ENCODE results near the gene RCOR1. TPM values are rescaled to one million over a fixed set of nuclear protein-coding genes. Genes with fewer than 3 reads are reported as not detected.
A peak's percentile ranks its signal among the peaks of the same experiment; 100 is the strongest.

Gene RCOR1
- total RNA-seq, 1 donor from 2014 or later = 19.7 TPM

GRCh38 chr14:102601378-102601925, 9.0 kb downstream of the RCOR1 start:
- TF ChIP-seq CTCF (IDR thresholded peaks at IDR 0.05; ENCODE audit: insufficient read depth, low read length, severe bottlenecking) = no peak
- Histone ChIP-seq H3K4me3 (ENCODE audit: low read depth, low read length) (no peak overlapping the region), H3K36me3 (ENCODE audit: control insufficient read depth, insufficient read depth, low read length) (peaks cover 1% of the 10 kb centered on the region), H3K27me3 (ENCODE audit: control insufficient read depth, insufficient read depth, low read length) (no peaks in the 10 kb centered on the region)
- DNase-seq (ENCODE audit: low read depth) (no peak), FAIRE-seq (no peak)

- no peak for DNase-seq (ENCODE audit: low read depth)
- Histone ChIP-seq H3K27me3 (ENCODE audit: control insufficient read depth, insufficient read depth, low read length) (no peaks in the 10 kb centered on the region), H3K4me3 (ENCODE audit: low read depth, low read length) (no peak overlapping the region), H3K36me3 (ENCODE audit: control insufficient read depth, insufficient read depth, low read length) (peaks cover 1% of the 10 kb centered on the region)
- no peak for FAIRE-seq
- no peak for TF ChIP-seq CTCF (IDR thresholded peaks at IDR 0.05; ENCODE audit: insufficient read depth, low read length, severe bottlenecking)
These were observed 10.2 kb downstream of the RCOR1 start for GRCh38 chr14:102602421-102603292.

- DNase-seq (ENCODE audit: low read depth) (no peak), FAIRE-seq (no peak)
- TF ChIP-seq CTCF (IDR thresholded peaks at IDR 0.05; ENCODE audit: insufficient read depth, low read length, severe bottlenecking) = no peak
- Histone ChIP-seq H3K4me3 (ENCODE audit: low read depth, low read length) (no peak overlapping the region), H3K36me3 (ENCODE audit: control insufficient read depth, insufficient read depth, low read length) (peaks cover 1% of the 10 kb centered on the region), H3K27me3 (ENCODE audit: control insufficient read depth, insufficient read depth, low read length) (no peaks in the 10 kb centered on the region)
These were observed 11.0 kb downstream of the RCOR1 start for GRCh38 chr14:102603293-102603907.

GRCh38 chr14:102604183-102604582, 11.7 kb downstream of the RCOR1 start:
- no peak overlapping the region for H3K4me3 ChIP-seq (ENCODE audit: low read depth, low read length)
- FAIRE-seq = no peak
- H3K36me3 ChIP-seq (ENCODE audit: control insufficient read depth, insufficient read depth, low read length) = peaks cover 1% of the 10 kb centered on the region
- no peaks in the 10 kb centered on the region for H3K27me3 ChIP-seq (ENCODE audit: control insufficient read depth, insufficient read depth, low read length)
- TF ChIP-seq CTCF (IDR thresholded peaks at IDR 0.05; ENCODE audit: insufficient read depth, low read length, severe bottlenecking) = no peak
- DNase-seq (ENCODE audit: low read depth) = no peak

GRCh38 chr14:102605029-102605428, 12.6 kb downstream of the RCOR1 start:
- FAIRE-seq = no peak
- no peak overlapping the region for H3K4me3 ChIP-seq (ENCODE audit: low read depth, low read length)
- H3K27me3 ChIP-seq (ENCODE audit: control insufficient read depth, insufficient read depth, low read length) = no peaks in the 10 kb centered on the region
- DNase-seq (ENCODE audit: low read depth) = peak; percentile 82
- no peaks in the 10 kb centered on the region for H3K36me3 ChIP-seq (ENCODE audit: control insufficient read depth, insufficient read depth, low read length)
- no peak for TF ChIP-seq CTCF (IDR thresholded peaks at IDR 0.05; ENCODE audit: insufficient read depth, low read length, severe bottlenecking)

All from bronchial epithelial cell (primary cell).